Astrocyte of the spinal cord (primary cell): ENCODE results near the gene CHCHD1.
"Not testable (repeated sequence)": the region's sequence is repeated elsewhere in the genome, so short reads cannot be mapped to it uniquely, and the experiment has no call there.

Experiments
- DNase-seq: peaks from one replicate; pipeline ENCODE4 v3.0.0; 2011; ENCODE audit warnings: low read depth, low spot score
- H3K4me3 ChIP-seq: 2 replicates; pipeline ENCODE4 v1.5.1; 2011; ENCODE audit warnings: low read depth, mild to moderate bottlenecking, low read length, moderate library complexity
- CTCF ChIP-seq: IDR thresholded peaks from 2 replicates; pipeline ENCODE4 v1.5.1; 2012; ENCODE audit warnings: low read depth, mild to moderate bottlenecking, low read length, inconsistent platforms
- in situ Hi-C: cut with HindIII; loops from 2 replicates; pipeline ENCODE4 v1.10.0; 2017; ENCODE audit warnings: low sequenced_read_pairs

CHCHD1 gene

GRCh38 chr10:73781879-73782748 lies at the start of gene CHCHD1:
Gene CHCHD1, plus strand, starts transcription at chr10:73782048. Its CDS starts 28 bp downstream, at chr10:73782076.
- no peak for TF ChIP-seq CTCF
- peak within 1 kb of the TSS; percentile 86 for H3K4me3 ChIP-seq
- DNase-seq = peak; percentile 89
- in situ Hi-C loops = no loop called here

GRCh38 chr10:73732426-73732825 lies 49.4 kb upstream of the CHCHD1 start:
- in situ Hi-C loops = no loop called here
- no peak for TF ChIP-seq CTCF
- no peak overlapping the region for H3K4me3 ChIP-seq
- no peak for DNase-seq

- in situ Hi-C loops = no loop called here
- no peak overlapping the region for H3K4me3 ChIP-seq
- DNase-seq = no peak
- TF ChIP-seq CTCF = no peak
Observed at GRCh38 chr10:73732931-73733623, 48.8 kb upstream of the CHCHD1 start.

- no peak for TF ChIP-seq CTCF
- H3K4me3 ChIP-seq = no peak overlapping the region
- in situ Hi-C loops = no loop called here
- DNase-seq = no peak
Observed at GRCh38 chr10:73734028-73734720, 47.7 kb upstream of the CHCHD1 start.

- in situ Hi-C loops = no loop called here
- no peak overlapping the region for H3K4me3 ChIP-seq
- no peak for DNase-seq
- TF ChIP-seq CTCF = no peak
Observed at GRCh38 chr10:73734796-73735305, 47.0 kb upstream of the CHCHD1 start.

- H3K4me3 ChIP-seq, in situ Hi-C loops, DNase-seq: not testable (repeated sequence)
Observed at GRCh38 chr10:73740501-73741254, 41.2 kb upstream of the CHCHD1 start.
